ENCODE results near the gene PARP15.

DNA sequence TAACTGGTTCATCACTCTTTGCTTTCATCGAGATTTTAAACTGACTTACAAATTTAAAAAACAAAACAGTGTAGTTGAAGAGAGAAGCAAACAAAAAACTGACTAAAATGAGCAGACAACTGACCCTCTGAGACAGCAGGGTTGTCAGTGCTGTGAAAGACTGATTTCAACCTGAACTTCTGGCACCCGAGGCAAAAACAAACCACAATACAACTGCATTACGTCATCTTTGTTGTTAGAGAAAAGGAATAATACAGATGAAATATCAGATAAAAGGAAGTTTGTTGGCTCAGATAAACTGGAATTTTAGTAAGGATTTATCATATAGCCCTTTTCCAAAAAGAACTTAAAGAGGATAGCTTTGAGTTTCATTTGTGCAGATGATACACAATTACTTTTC is 51.1 kb downstream of the PARP15 start:
- no peak for TF ChIP-seq EZH2 (IDR thresholded peaks at IDR 0.05; ENCODE audit: borderline replicate concordance, low read depth, low read length, severe bottlenecking)
- TF ChIP-seq, protein P1, sequence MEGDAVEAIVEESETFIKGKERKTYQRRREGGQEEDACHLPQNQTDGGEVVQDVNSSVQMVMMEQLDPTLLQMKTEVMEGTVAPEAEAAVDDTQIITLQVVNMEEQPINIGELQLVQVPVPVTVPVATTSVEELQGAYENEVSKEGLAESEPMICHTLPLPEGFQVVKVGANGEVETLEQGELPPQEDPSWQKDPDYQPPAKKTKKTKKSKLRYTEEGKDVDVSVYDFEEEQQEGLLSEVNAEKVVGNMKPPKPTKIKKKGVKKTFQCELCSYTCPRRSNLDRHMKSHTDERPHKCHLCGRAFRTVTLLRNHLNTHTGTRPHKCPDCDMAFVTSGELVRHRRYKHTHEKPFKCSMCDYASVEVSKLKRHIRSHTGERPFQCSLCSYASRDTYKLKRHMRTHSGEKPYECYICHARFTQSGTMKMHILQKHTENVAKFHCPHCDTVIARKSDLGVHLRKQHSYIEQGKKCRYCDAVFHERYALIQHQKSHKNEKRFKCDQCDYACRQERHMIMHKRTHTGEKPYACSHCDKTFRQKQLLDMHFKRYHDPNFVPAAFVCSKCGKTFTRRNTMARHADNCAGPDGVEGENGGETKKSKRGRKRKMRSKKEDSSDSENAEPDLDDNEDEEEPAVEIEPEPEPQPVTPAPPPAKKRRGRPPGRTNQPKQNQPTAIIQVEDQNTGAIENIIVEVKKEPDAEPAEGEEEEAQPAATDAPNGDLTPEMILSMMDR (IDR thresholded peaks at IDR 0.05; ENCODE audit: borderline replicate concordance, extremely low read depth, low read length, poor library complexity, severe bottlenecking): no peak

All from DND-41 (cell line).